Measurements from ENCODE around the gene BHLHE40.

The BHLHE40 gene

GRCh38 chr3:4979428-4980228 lies at the start of gene BHLHE40 (continued):
- TF ChIP-seq ZBTB20 (tag by site-specific recombination; IDR thresholded peaks at IDR 0.05): peak; percentile 71; the same call in 1 of the 2 replicates
- TF ChIP-seq GLIS1 (tag by site-specific recombination; IDR thresholded peaks at IDR 0.05): no peak
- no peak for TF ChIP-seq ZNF529 (tag by site-specific recombination; IDR thresholded peaks at IDR 0.05; ENCODE audit: insufficient replicate concordance)
- TF ChIP-seq ZNF623 (tag by site-specific recombination; IDR thresholded peaks at IDR 0.05): no peak
- TF ChIP-seq ZNF266 (tag by site-specific recombination; IDR thresholded peaks at IDR 0.05; ENCODE audit: low read depth): no peak
- TF ChIP-seq ZNF146 (tag by site-specific recombination; IDR thresholded peaks at IDR 0.05): no peak
- TF ChIP-seq, protein P1, sequence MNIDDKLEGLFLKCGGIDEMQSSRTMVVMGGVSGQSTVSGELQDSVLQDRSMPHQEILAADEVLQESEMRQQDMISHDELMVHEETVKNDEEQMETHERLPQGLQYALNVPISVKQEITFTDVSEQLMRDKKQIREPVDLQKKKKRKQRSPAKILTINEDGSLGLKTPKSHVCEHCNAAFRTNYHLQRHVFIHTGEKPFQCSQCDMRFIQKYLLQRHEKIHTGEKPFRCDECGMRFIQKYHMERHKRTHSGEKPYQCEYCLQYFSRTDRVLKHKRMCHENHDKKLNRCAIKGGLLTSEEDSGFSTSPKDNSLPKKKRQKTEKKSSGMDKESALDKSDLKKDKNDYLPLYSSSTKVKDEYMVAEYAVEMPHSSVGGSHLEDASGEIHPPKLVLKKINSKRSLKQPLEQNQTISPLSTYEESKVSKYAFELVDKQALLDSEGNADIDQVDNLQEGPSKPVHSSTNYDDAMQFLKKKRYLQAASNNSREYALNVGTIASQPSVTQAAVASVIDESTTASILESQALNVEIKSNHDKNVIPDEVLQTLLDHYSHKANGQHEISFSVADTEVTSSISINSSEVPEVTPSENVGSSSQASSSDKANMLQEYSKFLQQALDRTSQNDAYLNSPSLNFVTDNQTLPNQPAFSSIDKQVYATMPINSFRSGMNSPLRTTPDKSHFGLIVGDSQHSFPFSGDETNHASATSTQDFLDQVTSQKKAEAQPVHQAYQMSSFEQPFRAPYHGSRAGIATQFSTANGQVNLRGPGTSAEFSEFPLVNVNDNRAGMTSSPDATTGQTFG (tag by site-specific recombination; IDR thresholded peaks at IDR 0.05; ENCODE audit: borderline replicate concordance): no peak
- TF ChIP-seq ZNF292 (tag by site-specific recombination; IDR thresholded peaks at IDR 0.05; ENCODE audit: borderline replicate concordance, low read depth): no peak
- no peak for TF ChIP-seq MYNN (tag by site-specific recombination; IDR thresholded peaks at IDR 0.05; ENCODE audit: borderline replicate concordance)
- TF ChIP-seq, protein P2, sequence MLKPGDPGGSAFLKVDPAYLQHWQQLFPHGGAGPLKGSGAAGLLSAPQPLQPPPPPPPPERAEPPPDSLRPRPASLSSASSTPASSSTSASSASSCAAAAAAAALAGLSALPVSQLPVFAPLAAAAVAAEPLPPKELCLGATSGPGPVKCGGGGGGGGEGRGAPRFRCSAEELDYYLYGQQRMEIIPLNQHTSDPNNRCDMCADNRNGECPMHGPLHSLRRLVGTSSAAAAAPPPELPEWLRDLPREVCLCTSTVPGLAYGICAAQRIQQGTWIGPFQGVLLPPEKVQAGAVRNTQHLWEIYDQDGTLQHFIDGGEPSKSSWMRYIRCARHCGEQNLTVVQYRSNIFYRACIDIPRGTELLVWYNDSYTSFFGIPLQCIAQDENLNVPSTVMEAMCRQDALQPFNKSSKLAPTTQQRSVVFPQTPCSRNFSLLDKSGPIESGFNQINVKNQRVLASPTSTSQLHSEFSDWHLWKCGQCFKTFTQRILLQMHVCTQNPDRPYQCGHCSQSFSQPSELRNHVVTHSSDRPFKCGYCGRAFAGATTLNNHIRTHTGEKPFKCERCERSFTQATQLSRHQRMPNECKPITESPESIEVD (tag by site-specific recombination; IDR thresholded peaks at IDR 0.05): no peak
- TF ChIP-seq OVOL3 (tag by site-specific recombination; IDR thresholded peaks at IDR 0.05): no peak
- TF ChIP-seq KLF16 (tag by site-specific recombination; IDR thresholded peaks at IDR 0.05): peak; percentile 13; the same call in 1 of the 2 replicates
- peak; percentile 32; the same call in 1 of the 2 replicates for TF ChIP-seq KLF9 (tag by site-specific recombination; IDR thresholded peaks at IDR 0.05; ENCODE audit: low read depth)
- TF ChIP-seq GLI4 (tag by site-specific recombination; IDR thresholded peaks at IDR 0.05): no peak
- no peak for TF ChIP-seq ZFP69B (tag by site-specific recombination; IDR thresholded peaks at IDR 0.05)
- no peak for TF ChIP-seq ZNF621 (tag by site-specific recombination; IDR thresholded peaks at IDR 0.05)
- TF ChIP-seq ZNF571 (tag by site-specific recombination; IDR thresholded peaks at IDR 0.05): no peak
- TF ChIP-seq ZNF37A (tag by site-specific recombination; IDR thresholded peaks at IDR 0.05): no peak
- TF ChIP-seq, protein P3, sequence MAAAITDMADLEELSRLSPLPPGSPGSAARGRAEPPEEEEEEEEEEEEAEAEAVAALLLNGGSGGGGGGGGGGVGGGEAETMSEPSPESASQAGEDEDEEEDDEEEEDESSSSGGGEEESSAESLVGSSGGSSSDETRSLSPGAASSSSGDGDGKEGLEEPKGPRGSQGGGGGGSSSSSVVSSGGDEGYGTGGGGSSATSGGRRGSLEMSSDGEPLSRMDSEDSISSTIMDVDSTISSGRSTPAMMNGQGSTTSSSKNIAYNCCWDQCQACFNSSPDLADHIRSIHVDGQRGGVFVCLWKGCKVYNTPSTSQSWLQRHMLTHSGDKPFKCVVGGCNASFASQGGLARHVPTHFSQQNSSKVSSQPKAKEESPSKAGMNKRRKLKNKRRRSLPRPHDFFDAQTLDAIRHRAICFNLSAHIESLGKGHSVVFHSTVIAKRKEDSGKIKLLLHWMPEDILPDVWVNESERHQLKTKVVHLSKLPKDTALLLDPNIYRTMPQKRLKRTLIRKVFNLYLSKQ (tag by site-specific recombination; IDR thresholded peaks at IDR 0.05; ENCODE audit: borderline replicate concordance): no peak
- TF ChIP-seq ZSCAN23 (tag by site-specific recombination; IDR thresholded peaks at IDR 0.05): no peak
- no peak; the same call in 1 of the 2 replicates for TF ChIP-seq KLF8 (tag by site-specific recombination; IDR thresholded peaks at IDR 0.05)
- no peak for TF ChIP-seq REPIN1 (tag by site-specific recombination; IDR thresholded peaks at IDR 0.05; ENCODE audit: low read depth)
- no peak for TF ChIP-seq ZNF514 (tag by site-specific recombination; IDR thresholded peaks at IDR 0.05)
- no peak for TF ChIP-seq ZNF311 (tag by site-specific recombination; IDR thresholded peaks at IDR 0.05; ENCODE audit: borderline replicate concordance)
- TF ChIP-seq ZNF558 (tag by site-specific recombination; IDR thresholded peaks at IDR 0.05): no peak
- TF ChIP-seq ZNF629 (tag by site-specific recombination; IDR thresholded peaks at IDR 0.05): no peak
- TF ChIP-seq ZNF350 (tag by site-specific recombination; IDR thresholded peaks at IDR 0.05): no peak
- TF ChIP-seq, protein P4, sequence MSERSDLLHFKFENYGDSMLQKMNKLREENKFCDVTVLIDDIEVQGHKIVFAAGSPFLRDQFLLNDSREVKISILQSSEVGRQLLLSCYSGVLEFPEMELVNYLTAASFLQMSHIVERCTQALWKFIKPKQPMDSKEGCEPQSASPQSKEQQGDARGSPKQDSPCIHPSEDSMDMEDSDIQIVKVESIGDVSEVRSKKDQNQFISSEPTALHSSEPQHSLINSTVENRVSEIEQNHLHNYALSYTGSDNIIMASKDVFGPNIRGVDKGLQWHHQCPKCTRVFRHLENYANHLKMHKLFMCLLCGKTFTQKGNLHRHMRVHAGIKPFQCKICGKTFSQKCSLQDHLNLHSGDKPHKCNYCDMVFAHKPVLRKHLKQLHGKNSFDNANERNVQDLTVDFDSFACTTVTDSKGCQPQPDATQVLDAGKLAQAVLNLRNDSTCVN (tag by site-specific recombination; optimal IDR thresholded peaks at IDR 0.05): peak; percentile 91
- TF ChIP-seq ZNF560 (tag by site-specific recombination; IDR thresholded peaks at IDR 0.05; ENCODE audit: borderline replicate concordance): no peak
- no peak for TF ChIP-seq HOXC10 (CRISPR knock-in tag; IDR thresholded peaks at IDR 0.05)
- TF ChIP-seq ZNF335 (tag by site-specific recombination; conservative IDR thresholded peaks at IDR 0.05): peak; percentile 36
- no peak for TF ChIP-seq MEIS1 (CRISPR knock-in tag; IDR thresholded peaks at IDR 0.05; ENCODE audit: borderline replicate concordance)
- 0 out of 2 replicates have a peak, but pooled peaks have one; percentile 60 for TF ChIP-seq ZNF2 (tag by site-specific recombination; IDR thresholded peaks at IDR 0.05)
- TF ChIP-seq ZNF501 (tag by site-specific recombination; IDR thresholded peaks at IDR 0.05): peak; percentile 16; the same call in 1 of the 2 replicates
- TF ChIP-seq ZNF660 (tag by site-specific recombination; IDR thresholded peaks at IDR 0.05): no peak; the same call in 1 of the 2 replicates
- TF ChIP-seq ZBTB1 (tag by site-specific recombination; IDR thresholded peaks at IDR 0.05): no peak

Measured in HEK293 (cell line).